Neural cell (in vitro differentiated cells): ENCODE data around the gene LZTS3. TPM values are rescaled to one million over a fixed set of nuclear protein-coding genes. Genes with fewer than 3 reads are reported as not detected.
"Not testable (repeated sequence)": the region's sequence is repeated elsewhere in the genome, so short reads cannot be mapped to it uniquely, and the experiment has no call there.

Experiments
- H2AFZ ChIP-seq: fragments of 200-600, 300-800 bp; sonication (generic), shearing (Covaris generic); 2 replicates; pipeline ENCODE4 v1.6.0; 2014; ENCODE audit warnings: low read depth, mild to moderate bottlenecking, antibody characterized with exemption, low read length, moderate library complexity
- H3F3A ChIP-seq: fragments of 200-600 bp; shearing (Covaris generic); 2 replicates; pipeline ENCODE4 v1.6.1; 2016; ENCODE audit warnings: mild to moderate bottlenecking, moderate library complexity, mixed read lengths, antibody characterized with exemption, low read length; ENCODE audit not compliant: insufficient read depth, poor library complexity, severe bottlenecking
- H3K27ac ChIP-seq: fragments of 200-600, 300-800 bp; sonication (generic), shearing (Covaris generic); 2 replicates; pipeline ENCODE4 v1.5.1; 2014; ENCODE audit warnings: mild to moderate bottlenecking, low read length, moderate library complexity
- H3K27me3 ChIP-seq: fragments of 300-800, 200-600 bp; sonication (generic), shearing (Covaris generic); 2 replicates; pipeline ENCODE4 v1.6.0; 2014; ENCODE audit warnings: mild to moderate bottlenecking, low read depth, low read length, moderate library complexity; ENCODE audit not compliant: insufficient read depth
- H3K36me3 ChIP-seq: fragments of 300-800, 200-600 bp; sonication (generic), shearing (Covaris generic); 2 replicates; pipeline ENCODE4 v1.5.1; 2014; ENCODE audit warnings: mild to moderate bottlenecking, antibody characterized with exemption, low read length, moderate library complexity; ENCODE audit not compliant: insufficient read depth
- H3K4me2 ChIP-seq: fragments of 300-800, 200-600 bp; sonication (generic), shearing (Covaris generic); 2 replicates; pipeline ENCODE4 v1.6.0; 2014; ENCODE audit warnings: mild to moderate bottlenecking, low read length
- H3K4me3 ChIP-seq: fragments of 300-800, 200-600 bp; sonication (generic), shearing (Covaris generic); 2 replicates; pipeline ENCODE4 v1.5.1; 2014; ENCODE audit warnings: mild to moderate bottlenecking, low read length, moderate library complexity
- H3K79me2 ChIP-seq: fragments of 200-600 bp; shearing (Covaris generic); replicated peaks from 2 replicates; pipeline ENCODE4 v1.6.0; 2014; ENCODE audit warnings: mild to moderate bottlenecking, low read length, moderate library complexity; ENCODE audit not compliant: insufficient read depth
- H3K9ac ChIP-seq: fragments of 300-800, 200-600 bp; sonication (generic), shearing (Covaris generic); 2 replicates; pipeline ENCODE4 v1.6.1; 2016; ENCODE audit warnings: mild to moderate bottlenecking, low read length, mixed read lengths
- H3K9me2 ChIP-seq: fragments of 200-600 bp; shearing (Covaris generic); 2 replicates; pipeline ENCODE4 v1.6.1; 2016; ENCODE audit warnings: mild to moderate bottlenecking, low read length, mixed read lengths; ENCODE audit not compliant: insufficient read depth
- H3K9me3 ChIP-seq: fragments of 200-600, 300-800 bp; sonication (generic), shearing (Covaris generic); 2 replicates; pipeline ENCODE4 v1.6.1; 2016; ENCODE audit warnings: mild to moderate bottlenecking, mixed run types, low read length, moderate library complexity, mixed read lengths
- H4K20me1 ChIP-seq: fragments of 200-600 bp; shearing (Covaris generic); 2 replicates; pipeline ENCODE4 v1.6.1; 2016; ENCODE audit warnings: mild to moderate bottlenecking, mixed run types; ENCODE audit not compliant: insufficient read depth
- EP300 ChIP-seq: fragments of 450-650 bp; conservative IDR thresholded peaks from 2 replicates; pipeline ENCODE4 v1.6.1; 2014; ENCODE audit warnings: antibody characterized with exemption, mild to moderate bottlenecking, moderate library complexity; ENCODE audit not compliant: poor library complexity, severe bottlenecking
- EZH2 ChIP-seq: fragments of 200-600, 300-800 bp; shearing (Covaris generic), sonication (generic); IDR thresholded peaks from 2 replicates; pipeline ENCODE4 v1.6.1; 2014; ENCODE audit warnings: antibody characterized with exemption, low read length, borderline replicate concordance, mild to moderate bottlenecking; ENCODE audit not compliant: insufficient read depth, poor library complexity, severe bottlenecking
- MXI1 ChIP-seq: fragments of 450-650 bp; conservative IDR thresholded peaks from 2 replicates; pipeline ENCODE4 v1.6.1; 2014; ENCODE audit warnings: antibody characterized with exemption, mild to moderate bottlenecking; ENCODE audit not compliant: poor library complexity, severe bottlenecking
- POLR2AphosphoS5 ChIP-seq: IDR thresholded peaks from 2 replicates; pipeline ENCODE4 v1.6.1; 2012
- RAD21 ChIP-seq: fragments of 450-650 bp; conservative IDR thresholded peaks from 2 replicates; pipeline ENCODE4 v1.6.1; 2014; ENCODE audit warnings: antibody characterized with exemption, mild to moderate bottlenecking, moderate library complexity
- SMC3 ChIP-seq: fragments of 450-650 bp; conservative IDR thresholded peaks from 2 replicates; pipeline ENCODE4 v1.6.1; 2014; ENCODE audit warnings: antibody characterized with exemption, mild to moderate bottlenecking, moderate library complexity; ENCODE audit not compliant: poor library complexity
- TAF1 ChIP-seq: IDR thresholded peaks from 2 replicates; pipeline ENCODE4 v1.6.1; 2012; ENCODE audit warnings: low read depth
- polyA plus RNA-seq: library from polyadenylated mRNA; depleted of rRNA; stranded (reverse); fragments of >200 nt; gene quantifications from 2 replicates; pipeline ENCODE4 v1.2.3, GENCODE V29; 2014
- TF ChIP-seq, protein P1 (sequence below): IDR thresholded peaks from 2 replicates; pipeline ENCODE4 v1.6.1; 2012; ENCODE audit warnings: borderline replicate concordance
- TF ChIP-seq, protein P2 (sequence below): fragments of 450-650 bp; IDR thresholded peaks from 2 replicates; pipeline ENCODE4 v1.5.1; 2014; ENCODE audit warnings: antibody characterized with exemption, mild to moderate bottlenecking, moderate library complexity; ENCODE audit not compliant: poor library complexity, severe bottlenecking

The LZTS3 gene
- polyA plus RNA-seq, 1 donor from 2014 or later = 33.8 TPM

DNA sequence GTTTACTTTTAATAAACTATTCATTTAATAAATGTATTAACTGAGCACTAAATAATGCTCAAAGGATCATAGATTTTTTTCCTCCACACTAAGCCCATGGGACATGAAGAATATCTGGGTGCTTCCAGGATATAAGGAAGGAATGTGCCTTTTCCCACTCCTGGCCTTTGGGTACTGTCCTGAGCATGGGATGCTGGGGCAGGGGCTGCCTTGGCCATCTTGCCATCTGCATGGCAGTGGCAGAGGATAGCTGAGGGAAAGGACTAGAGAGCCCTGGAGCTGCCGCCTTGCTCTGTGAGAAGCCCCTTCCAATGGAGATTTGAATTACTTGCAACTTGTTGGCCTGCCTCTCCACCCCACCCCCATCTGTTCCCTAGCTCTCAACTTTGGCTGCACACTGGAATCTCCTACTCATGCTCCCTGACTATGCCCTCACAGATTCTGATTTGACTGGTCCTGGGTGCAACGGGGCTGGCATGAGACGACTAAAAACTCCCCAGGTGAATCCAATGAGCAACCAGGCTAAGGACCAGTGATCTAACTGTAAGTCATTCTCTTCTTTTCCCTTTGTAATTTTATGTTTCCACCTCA is 15.6 kb upstream of the LZTS3 start:
- Histone ChIP-seq H3K27ac (no peak overlapping the region), H3K27me3 (no peaks in the 10 kb centered on the region), H3K9me2 (no peaks in the 10 kb centered on the region), H3K79me2 (no peaks in the 10 kb centered on the region), H3K4me3 (no peak overlapping the region), H3K36me3 (no peaks in the 10 kb centered on the region), H4K20me1 (no peaks in the 10 kb centered on the region), H3F3A (no peaks in the 10 kb centered on the region), H3K4me2 (no peak overlapping the region), H3K9ac (no peak overlapping the region), H2AFZ (no peak overlapping the region), H3K9me3 (no peaks in the 10 kb centered on the region)
- TF ChIP-seq MXI1 (no peak), TAF1 (no peak), EP300 (no peak), POLR2AphosphoS5 (no peak), EZH2 (no peak), SMC3 (no peak)

DNA sequence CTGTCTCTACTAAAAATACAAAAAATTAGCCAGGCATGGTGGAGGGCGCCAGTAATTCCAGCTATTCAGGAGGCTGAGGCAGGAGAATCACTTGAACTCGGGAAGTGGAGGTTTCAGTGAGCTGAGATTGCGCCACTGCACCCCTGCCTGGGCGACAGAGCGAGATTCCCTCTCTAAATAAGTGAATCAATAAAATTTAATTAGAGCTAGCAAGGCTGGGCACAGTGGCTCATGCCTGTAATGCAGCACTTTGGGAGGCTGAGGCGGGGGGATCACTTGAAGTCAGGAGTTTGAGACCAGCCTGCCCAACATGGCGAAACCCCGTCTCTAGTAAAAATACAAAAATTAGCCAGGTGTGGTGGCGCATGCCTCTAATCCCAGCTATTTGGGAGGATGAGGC is 14.5 kb upstream of the LZTS3 start:
- H2AFZ ChIP-seq, H3K27me3 ChIP-seq, H3K79me2 ChIP-seq, H3K9ac ChIP-seq, H3K4me2 ChIP-seq, H3K4me3 ChIP-seq, H3K36me3 ChIP-seq, H3F3A ChIP-seq, H3K27ac ChIP-seq, H3K9me3 ChIP-seq, H4K20me1 ChIP-seq, H3K9me2 ChIP-seq: not testable (repeated sequence)

DNA sequence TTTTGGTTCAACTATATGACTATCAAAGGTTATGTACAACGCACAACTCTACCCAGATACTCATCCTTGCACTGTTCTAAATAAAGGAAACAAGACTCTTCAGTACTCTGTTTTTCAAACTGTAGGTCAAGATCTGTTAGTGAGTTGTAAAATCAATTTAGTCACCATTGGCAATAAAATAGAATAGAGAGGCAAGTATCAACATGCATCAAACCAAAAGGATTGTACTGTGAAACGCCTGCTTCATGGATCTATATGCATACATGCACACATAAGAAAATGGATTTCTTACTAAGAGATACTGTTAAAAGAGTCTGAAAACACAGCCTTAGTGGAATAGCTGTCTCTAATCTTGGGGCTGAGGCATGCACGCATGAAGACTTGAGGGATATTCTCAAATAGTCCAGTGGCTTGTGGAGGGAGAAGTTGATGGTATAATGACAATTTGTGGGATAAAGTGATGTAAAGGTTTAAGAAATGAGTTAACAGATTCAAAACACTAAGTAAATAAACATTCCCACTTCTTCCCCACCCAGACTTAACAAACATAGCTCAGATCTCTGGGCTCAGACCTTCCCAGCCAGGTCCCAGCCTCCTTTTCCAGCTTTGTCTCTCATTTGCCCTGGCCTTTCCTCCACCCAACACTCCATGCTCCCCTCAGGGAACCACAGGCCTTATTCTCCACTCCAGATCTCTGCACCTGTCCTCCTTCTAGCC is 10.7 kb upstream of the LZTS3 start:
- no peaks in the 10 kb centered on the region for H3K9me3 ChIP-seq
- no peaks in the 10 kb centered on the region for H3K36me3 ChIP-seq
- no peaks in the 10 kb centered on the region for H4K20me1 ChIP-seq
- no peaks in the 10 kb centered on the region for H3K27me3 ChIP-seq
- H3K4me2 ChIP-seq = no peak overlapping the region
- H3F3A ChIP-seq = no peaks in the 10 kb centered on the region
- H3K9ac ChIP-seq = no peak overlapping the region
- TF ChIP-seq MXI1 (no peak), TAF1 (no peak), SMC3 (no peak), EP300 (no peak), POLR2AphosphoS5 (no peak), EZH2 (no peak), RAD21 (no peak)
- TF ChIP-seq, protein P1, sequence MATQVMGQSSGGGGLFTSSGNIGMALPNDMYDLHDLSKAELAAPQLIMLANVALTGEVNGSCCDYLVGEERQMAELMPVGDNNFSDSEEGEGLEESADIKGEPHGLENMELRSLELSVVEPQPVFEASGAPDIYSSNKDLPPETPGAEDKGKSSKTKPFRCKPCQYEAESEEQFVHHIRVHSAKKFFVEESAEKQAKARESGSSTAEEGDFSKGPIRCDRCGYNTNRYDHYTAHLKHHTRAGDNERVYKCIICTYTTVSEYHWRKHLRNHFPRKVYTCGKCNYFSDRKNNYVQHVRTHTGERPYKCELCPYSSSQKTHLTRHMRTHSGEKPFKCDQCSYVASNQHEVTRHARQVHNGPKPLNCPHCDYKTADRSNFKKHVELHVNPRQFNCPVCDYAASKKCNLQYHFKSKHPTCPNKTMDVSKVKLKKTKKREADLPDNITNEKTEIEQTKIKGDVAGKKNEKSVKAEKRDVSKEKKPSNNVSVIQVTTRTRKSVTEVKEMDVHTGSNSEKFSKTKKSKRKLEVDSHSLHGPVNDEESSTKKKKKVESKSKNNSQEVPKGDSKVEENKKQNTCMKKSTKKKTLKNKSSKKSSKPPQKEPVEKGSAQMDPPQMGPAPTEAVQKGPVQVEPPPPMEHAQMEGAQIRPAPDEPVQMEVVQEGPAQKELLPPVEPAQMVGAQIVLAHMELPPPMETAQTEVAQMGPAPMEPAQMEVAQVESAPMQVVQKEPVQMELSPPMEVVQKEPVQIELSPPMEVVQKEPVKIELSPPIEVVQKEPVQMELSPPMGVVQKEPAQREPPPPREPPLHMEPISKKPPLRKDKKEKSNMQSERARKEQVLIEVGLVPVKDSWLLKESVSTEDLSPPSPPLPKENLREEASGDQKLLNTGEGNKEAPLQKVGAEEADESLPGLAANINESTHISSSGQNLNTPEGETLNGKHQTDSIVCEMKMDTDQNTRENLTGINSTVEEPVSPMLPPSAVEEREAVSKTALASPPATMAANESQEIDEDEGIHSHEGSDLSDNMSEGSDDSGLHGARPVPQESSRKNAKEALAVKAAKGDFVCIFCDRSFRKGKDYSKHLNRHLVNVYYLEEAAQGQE = no peak
- TF ChIP-seq, protein P2, sequence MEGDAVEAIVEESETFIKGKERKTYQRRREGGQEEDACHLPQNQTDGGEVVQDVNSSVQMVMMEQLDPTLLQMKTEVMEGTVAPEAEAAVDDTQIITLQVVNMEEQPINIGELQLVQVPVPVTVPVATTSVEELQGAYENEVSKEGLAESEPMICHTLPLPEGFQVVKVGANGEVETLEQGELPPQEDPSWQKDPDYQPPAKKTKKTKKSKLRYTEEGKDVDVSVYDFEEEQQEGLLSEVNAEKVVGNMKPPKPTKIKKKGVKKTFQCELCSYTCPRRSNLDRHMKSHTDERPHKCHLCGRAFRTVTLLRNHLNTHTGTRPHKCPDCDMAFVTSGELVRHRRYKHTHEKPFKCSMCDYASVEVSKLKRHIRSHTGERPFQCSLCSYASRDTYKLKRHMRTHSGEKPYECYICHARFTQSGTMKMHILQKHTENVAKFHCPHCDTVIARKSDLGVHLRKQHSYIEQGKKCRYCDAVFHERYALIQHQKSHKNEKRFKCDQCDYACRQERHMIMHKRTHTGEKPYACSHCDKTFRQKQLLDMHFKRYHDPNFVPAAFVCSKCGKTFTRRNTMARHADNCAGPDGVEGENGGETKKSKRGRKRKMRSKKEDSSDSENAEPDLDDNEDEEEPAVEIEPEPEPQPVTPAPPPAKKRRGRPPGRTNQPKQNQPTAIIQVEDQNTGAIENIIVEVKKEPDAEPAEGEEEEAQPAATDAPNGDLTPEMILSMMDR = no peak
- no peak overlapping the region for H3K4me3 ChIP-seq
- no peaks in the 10 kb centered on the region for H3K9me2 ChIP-seq
- H3K27ac ChIP-seq = no peak overlapping the region
- no peaks in the 10 kb centered on the region for H3K79me2 ChIP-seq
- H2AFZ ChIP-seq = no peak overlapping the region

DNA sequence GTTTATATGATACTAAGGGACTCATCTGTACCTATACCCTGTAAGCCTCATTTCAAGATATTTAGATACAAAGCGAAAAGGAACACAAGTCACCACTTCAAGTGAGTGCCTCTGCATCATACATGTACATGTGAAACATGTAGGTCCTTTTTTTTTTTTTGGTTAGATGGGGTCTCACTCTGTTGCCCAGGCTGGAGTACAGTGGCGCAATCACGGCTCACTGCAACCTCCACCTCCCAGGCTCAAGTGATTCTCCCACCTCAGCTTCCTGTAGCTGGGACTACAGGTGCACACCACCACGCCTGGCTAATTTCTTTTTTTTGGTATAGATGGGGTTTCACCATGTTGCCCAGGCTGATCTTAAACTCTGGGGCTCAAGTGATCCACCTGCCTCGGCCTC is 9.1 kb upstream of the LZTS3 start:
- not testable (repeated sequence) for H4K20me1 ChIP-seq, H3K79me2 ChIP-seq, H3K36me3 ChIP-seq, H3K27ac ChIP-seq, H3K9ac ChIP-seq, H2AFZ ChIP-seq, H3K4me3 ChIP-seq, H3F3A ChIP-seq, H3K27me3 ChIP-seq, H3K9me3 ChIP-seq, H3K4me2 ChIP-seq, H3K9me2 ChIP-seq
